Mesendoderm (in vitro differentiated cells): ENCODE measurements around the gene MROH8.
"Not testable (repeated sequence)": the region's sequence is repeated elsewhere in the genome, so short reads cannot be mapped to it uniquely, and the experiment has no call there.

ENCODE experiments used
- DNase-seq: peaks from one replicate; pipeline ENCODE4 v3.0.0; 2013
- H2AK5ac ChIP-seq: 2 replicates; pipeline ENCODE4 v1.6.1; 2013; ENCODE audit warnings: low read length, inconsistent platforms
- H2BK120ac ChIP-seq: 2 replicates; pipeline ENCODE4 v1.6.1; 2013; ENCODE audit warnings: low read depth, mild to moderate bottlenecking, low read length, moderate library complexity, mixed read lengths
- H2BK15ac ChIP-seq: replicated peaks from 2 replicates; pipeline ENCODE4 v1.6.1; 2013; ENCODE audit warnings: low read depth, mild to moderate bottlenecking, moderate library complexity
- H2BK5ac ChIP-seq: 2 replicates; pipeline ENCODE4 v1.6.1; 2013; ENCODE audit warnings: low read length, inconsistent platforms
- H3K18ac ChIP-seq: 2 replicates; pipeline ENCODE4 v1.6.1; 2013; ENCODE audit warnings: mild to moderate bottlenecking, low read length, mixed read lengths
- H3K23ac ChIP-seq: one replicate; pipeline ENCODE4 v1.6.1; 2013; ENCODE audit warnings: low read length
- H3K27ac ChIP-seq: 2 replicates; pipeline ENCODE4 v1.5.1; 2013; ENCODE audit warnings: low read depth, mild to moderate bottlenecking, inconsistent platforms, low read length, moderate library complexity
- H3K27me3 ChIP-seq: 2 replicates; pipeline ENCODE4 v1.6.1; 2013; ENCODE audit warnings: low read length, control low read depth, mild to moderate bottlenecking, inconsistent platforms; ENCODE audit not compliant: insufficient read depth, poor library complexity
- H3K36me3 ChIP-seq: 2 replicates; pipeline ENCODE4 v1.6.1; 2013; ENCODE audit warnings: low read length, inconsistent platforms; ENCODE audit not compliant: control insufficient read depth, insufficient read depth
- H3K4ac ChIP-seq: one replicate; pipeline ENCODE4 v1.6.1; 2013; ENCODE audit warnings: low read depth, mild to moderate bottlenecking, low read length, moderate library complexity
- H3K4me1 ChIP-seq: 2 replicates; pipeline ENCODE4 v1.6.1; 2013; ENCODE audit warnings: low read depth, low read length, inconsistent platforms; ENCODE audit not compliant: control insufficient read depth
- H3K4me2 ChIP-seq: 2 replicates; pipeline ENCODE4 v1.6.1; 2013; ENCODE audit warnings: low read length
- H3K4me3 ChIP-seq: 2 replicates; pipeline ENCODE4 v1.5.1; 2013; ENCODE audit warnings: mild to moderate bottlenecking, low read length
- H3K56ac ChIP-seq: one replicate; pipeline ENCODE4 v1.6.1; 2013; ENCODE audit warnings: low read length
- H3K79me1 ChIP-seq: 2 replicates; pipeline ENCODE4 v1.6.1; 2013; ENCODE audit warnings: low read length, inconsistent platforms
- H3K79me2 ChIP-seq: 2 replicates; pipeline ENCODE4 v1.6.1; 2013; ENCODE audit warnings: mild to moderate bottlenecking, low read length; ENCODE audit not compliant: control insufficient read depth, insufficient read depth
- H3K9ac ChIP-seq: 2 replicates; pipeline ENCODE4 v1.6.1; 2013; ENCODE audit warnings: low read length, inconsistent platforms
- H4K5ac ChIP-seq: one replicate; pipeline ENCODE4 v1.6.1; 2013; ENCODE audit warnings: low read length
- H4K8ac ChIP-seq: one replicate; pipeline ENCODE4 v1.6.1; 2013; ENCODE audit warnings: low read depth, mild to moderate bottlenecking, control low read depth, low read length, moderate library complexity
- WGBS: extraction: QIAGEN DNeasy Blood & Tissue Kit; methylation state at CpG from one replicate; pipeline ENCODE4 v1.1.7; 2013; ENCODE audit warnings: low lambda C conversion rate, missing lambda C conversion rate; ENCODE audit not compliant: insufficient coverage; ENCODE audit errors: extremely low coverage; 5-methylcytosine and 5-hydroxymethylcytosine counted together

The MROH8 gene

DNA sequence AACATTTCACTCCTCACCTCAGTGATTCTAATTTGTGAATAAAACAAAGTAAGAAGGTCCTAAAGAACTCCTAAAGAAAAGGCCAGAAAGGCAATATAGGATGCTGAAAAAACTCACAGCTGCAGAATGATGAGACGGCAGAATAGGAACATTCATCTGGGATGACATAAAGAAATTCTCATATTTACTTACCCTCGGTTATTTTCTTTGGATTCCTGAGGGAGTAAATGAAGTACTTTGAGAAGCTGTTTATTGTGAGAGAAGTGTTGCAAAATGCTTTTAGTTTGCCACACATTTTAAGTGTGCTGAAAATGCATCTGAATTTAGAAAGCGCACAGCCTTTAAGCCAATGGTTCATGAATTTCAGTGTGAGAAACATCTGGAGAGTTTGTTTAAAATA, 47.9 kb downstream of the MROH8 start:
- Histone ChIP-seq H2BK15ac (no peak overlapping the region), H3K79me2 (no peaks in the 10 kb centered on the region), H3K4me1 (no peaks in the 10 kb centered on the region), H3K36me3 (no peaks in the 10 kb centered on the region), H3K4me3 (no peak overlapping the region), H3K27me3 (no peaks in the 10 kb centered on the region), H4K5ac (no peak overlapping the region), H3K23ac (no peak overlapping the region), H3K4ac (no peak overlapping the region), H2AK5ac (no peak overlapping the region), H3K9ac (no peak overlapping the region), H3K4me2 (no peak overlapping the region), H2BK120ac (no peak overlapping the region), H2BK5ac (no peak overlapping the region), H3K27ac (no peak overlapping the region), H4K8ac (no peak overlapping the region), H3K18ac (no peak overlapping the region), H3K56ac (no peak overlapping the region), H3K79me1 (no peaks in the 10 kb centered on the region)
- DNase-seq: no peak
- whole genome bisulfite sequencing: no CpG with 5 or more reads among the region's 3 CpGs

DNA sequence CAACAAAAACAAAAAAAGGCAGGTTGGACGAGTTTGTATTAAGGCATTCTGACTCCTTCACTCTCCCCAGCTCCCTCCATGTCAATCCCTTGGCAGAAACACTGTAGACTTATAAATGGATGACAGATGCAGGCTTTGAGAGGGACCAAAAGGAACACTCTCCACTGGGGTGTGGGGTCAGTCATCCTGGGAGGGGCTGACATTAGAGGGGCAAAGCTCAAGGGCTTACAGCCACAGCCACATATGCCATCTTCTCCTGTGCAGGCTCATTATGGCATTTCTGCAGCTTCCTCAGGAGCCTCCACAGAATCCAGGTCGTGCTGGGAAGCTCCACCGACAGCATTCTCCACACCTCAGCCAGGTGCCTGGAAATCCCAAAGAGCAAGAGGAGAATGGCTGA, 50.5 kb downstream of the MROH8 start:
- Histone ChIP-seq H3K56ac (no peak overlapping the region), H4K5ac (no peak overlapping the region), H3K36me3 (no peaks in the 10 kb centered on the region), H3K79me1 (no peaks in the 10 kb centered on the region), H3K4ac (no peak overlapping the region), H4K8ac (no peak overlapping the region), H3K79me2 (no peaks in the 10 kb centered on the region), H2AK5ac (no peak overlapping the region), H3K23ac (no peak overlapping the region), H3K27me3 (no peaks in the 10 kb centered on the region), H3K4me1 (no peaks in the 10 kb centered on the region), H3K9ac (no peak overlapping the region), H3K27ac (no peak overlapping the region), H2BK5ac (no peak overlapping the region), H3K4me3 (no peak overlapping the region), H3K4me2 (no peak overlapping the region), H3K18ac (no peak overlapping the region), H2BK15ac (no peak overlapping the region), H2BK120ac (no peak overlapping the region)
- no peak for DNase-seq
- WGBS: no CpG with 5 or more reads among the region's 3 CpGs

DNA sequence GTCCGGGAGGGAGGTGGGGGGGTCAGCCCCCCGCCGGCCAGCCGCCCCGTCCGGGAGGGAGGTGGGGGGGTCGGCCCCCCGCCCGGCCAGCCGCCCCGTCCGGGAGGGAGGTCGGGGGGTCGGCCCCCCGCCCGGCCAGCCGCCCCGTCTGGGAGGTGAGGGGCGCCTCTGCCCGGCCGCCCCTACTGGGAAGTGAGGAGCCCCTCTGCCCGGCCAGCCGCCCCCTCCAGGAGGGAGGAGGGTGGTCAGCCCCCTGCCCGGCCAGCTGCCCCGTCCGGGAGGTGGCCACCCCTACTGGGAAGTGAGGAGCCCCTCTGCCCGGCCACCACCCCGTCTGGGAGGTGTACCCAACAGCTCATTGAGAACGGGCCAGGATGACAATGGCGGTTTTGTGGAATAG, 53.1 kb downstream of the MROH8 start:
- H3K4me2 ChIP-seq, H3K27me3 ChIP-seq, H3K36me3 ChIP-seq, H2BK15ac ChIP-seq, H3K9ac ChIP-seq, H2BK5ac ChIP-seq, H3K4me3 ChIP-seq, H3K4me1 ChIP-seq, H3K4ac ChIP-seq, H4K8ac ChIP-seq, DNase-seq, H3K23ac ChIP-seq, H2BK120ac ChIP-seq, H3K27ac ChIP-seq, H3K18ac ChIP-seq, H2AK5ac ChIP-seq, H3K56ac ChIP-seq, H3K79me1 ChIP-seq, H4K5ac ChIP-seq, H3K79me2 ChIP-seq: not testable (repeated sequence)
- no CpG with 5 or more reads among the region's 30 CpGs for WGBS

DNA sequence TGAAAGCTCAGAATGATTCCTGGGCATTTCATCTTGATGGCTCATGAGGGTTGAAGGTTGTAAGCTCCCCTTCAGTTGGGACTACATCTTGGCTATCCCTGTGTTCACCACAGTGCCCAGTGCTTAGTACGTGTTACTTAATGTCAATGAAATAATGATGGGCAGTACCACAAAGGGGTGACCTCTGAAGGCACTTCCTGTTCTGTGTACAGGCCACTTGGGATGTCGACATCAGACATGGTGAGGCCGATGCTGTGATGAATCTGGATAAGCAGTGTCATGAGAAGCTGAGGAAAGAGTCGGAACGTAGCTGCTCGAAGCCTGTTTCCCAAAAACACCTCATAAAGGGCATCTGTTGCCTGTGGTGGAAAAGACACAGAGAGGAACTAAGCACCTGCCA, 55.9 kb downstream of the MROH8 start:
- Histone ChIP-seq H3K23ac (no peak overlapping the region), H3K27ac (no peak overlapping the region), H3K4me2 (no peak overlapping the region), H2BK5ac (no peak overlapping the region), H2AK5ac (no peak overlapping the region), H3K4ac (no peak overlapping the region), H3K36me3 (no peaks in the 10 kb centered on the region), H3K18ac (no peak overlapping the region), H3K27me3 (no peaks in the 10 kb centered on the region), H4K5ac (no peak overlapping the region), H3K79me2 (no peaks in the 10 kb centered on the region), H2BK15ac (no peak overlapping the region), H3K9ac (no peak overlapping the region), H3K4me3 (no peak overlapping the region), H3K56ac (no peak overlapping the region), H3K4me1 (no peaks in the 10 kb centered on the region), H2BK120ac (no peak overlapping the region), H3K79me1 (no peaks in the 10 kb centered on the region), H4K8ac (no peak overlapping the region)
- no CpG with 5 or more reads among the region's 6 CpGs for WGBS
- no peak for DNase-seq

DNA sequence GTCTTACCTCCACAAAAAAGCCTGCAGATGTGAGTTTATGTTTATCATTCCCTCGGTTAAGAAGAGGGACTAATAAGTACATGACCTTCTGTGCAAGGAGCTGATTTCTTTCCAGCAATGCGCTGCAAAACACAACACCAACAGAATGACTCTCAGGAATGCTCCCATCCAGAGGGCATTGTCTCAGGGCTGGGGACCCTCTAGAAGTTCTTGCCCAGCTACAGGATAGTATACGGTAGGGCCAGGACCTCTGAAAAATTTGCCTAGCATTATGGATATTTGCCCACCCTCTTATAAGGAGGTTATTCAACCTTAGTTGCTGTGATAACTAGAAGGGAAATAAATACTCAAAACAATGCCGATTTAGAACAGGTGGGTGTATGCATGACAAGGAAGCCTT, 58.9 kb downstream of the MROH8 start:
- H3K79me1 ChIP-seq: no peaks in the 10 kb centered on the region
- no peak for DNase-seq
- no peak overlapping the region for H3K9ac ChIP-seq
- no peaks in the 10 kb centered on the region for H3K36me3 ChIP-seq
- no peak overlapping the region for H3K23ac ChIP-seq
- H3K27me3 ChIP-seq: no peaks in the 10 kb centered on the region
- no peaks in the 10 kb centered on the region for H3K4me1 ChIP-seq
- H2BK5ac ChIP-seq: no peak overlapping the region
- H3K27ac ChIP-seq: no peak overlapping the region
- H3K56ac ChIP-seq: no peak overlapping the region
- H3K79me2 ChIP-seq: no peaks in the 10 kb centered on the region
- H3K4me3 ChIP-seq: no peak overlapping the region
- no peak overlapping the region for H2BK120ac ChIP-seq
- H2AK5ac ChIP-seq: no peak overlapping the region
- H3K4me2 ChIP-seq: no peak overlapping the region
- no peak overlapping the region for H2BK15ac ChIP-seq
- no peak overlapping the region for H4K5ac ChIP-seq
- H4K8ac ChIP-seq: no peak overlapping the region
- WGBS: no CpG with 5 or more reads among the region's 4 CpGs
- H3K4ac ChIP-seq: no peak overlapping the region
- no peak overlapping the region for H3K18ac ChIP-seq

DNA sequence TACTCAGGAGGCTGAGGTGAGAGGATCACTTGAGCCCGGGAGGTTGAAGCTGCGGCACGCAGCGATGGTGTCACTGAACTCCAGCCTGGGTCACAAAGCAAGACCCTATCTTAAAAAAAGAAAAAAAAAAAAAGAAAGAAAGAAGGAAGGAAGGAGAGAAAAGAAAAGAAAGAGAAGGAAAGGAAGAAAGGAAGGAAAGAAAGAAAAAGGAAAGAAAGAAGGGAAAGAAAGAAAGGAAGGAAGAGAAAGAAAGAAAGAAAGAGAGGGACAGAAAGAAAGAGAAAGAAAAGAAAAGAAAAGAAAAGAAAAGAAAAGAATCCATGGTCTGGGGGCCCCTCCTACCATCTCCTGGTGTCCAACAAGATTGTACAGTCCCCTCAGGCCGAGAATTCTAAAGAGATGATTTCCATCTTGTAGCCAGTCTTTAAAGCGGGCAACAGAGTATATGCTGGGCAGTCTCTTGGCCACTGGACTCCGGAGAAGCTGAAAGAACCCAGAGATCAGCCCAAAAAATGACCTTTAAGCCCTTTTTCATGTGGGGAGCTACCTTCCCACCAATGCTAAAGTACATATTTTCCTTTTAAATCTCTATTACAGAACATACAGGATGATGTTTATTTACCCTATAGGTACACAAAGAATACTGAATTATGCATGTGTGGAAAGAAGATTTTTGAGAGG, 59.9 kb downstream of the MROH8 start:
- Histone ChIP-seq H3K9ac (no peak overlapping the region), H2BK15ac (no peak overlapping the region), H3K79me1 (no peaks in the 10 kb centered on the region), H4K8ac (no peak overlapping the region), H3K4ac (no peak overlapping the region), H2BK5ac (no peak overlapping the region), H3K23ac (no peak overlapping the region), H3K4me2 (no peak overlapping the region), H3K79me2 (no peaks in the 10 kb centered on the region), H3K4me3 (no peak overlapping the region), H3K4me1 (no peaks in the 10 kb centered on the region), H3K56ac (no peak overlapping the region), H2BK120ac (no peak overlapping the region), H4K5ac (no peak overlapping the region), H2AK5ac (no peak overlapping the region), H3K18ac (no peak overlapping the region), H3K27ac (no peak overlapping the region), H3K27me3 (no peaks in the 10 kb centered on the region), H3K36me3 (no peaks in the 10 kb centered on the region)
- no peak for DNase-seq
- WGBS: no CpG with 5 or more reads among the region's 7 CpGs
